RWPE1 (cell line): ENCODE data around the gene GJD4.

Experiments
- CTCF ChIA-PET: fragments of 350-600 bp; sonication (Branson Sonifier 250); formaldehyde crosslinking; extraction: SDS; loops from one replicate; lab custom pipeline; 2021; lab: Yijun Ruan, JAX
- POLR2A ChIA-PET: fragments of 400-600 bp; formaldehyde crosslinking; extraction: SDS; loops from one replicate; lab custom pipeline; 2020; ENCODE audit warnings: antibody characterized with exemption; ENCODE audit not compliant: low non-redundant PET; lab: Yijun Ruan, JAX
- DNase-seq: peaks from one replicate; pipeline ENCODE4 v3.0.0; 2012; ENCODE audit warnings: low spot score
- H3K27ac ChIP-seq: fragments of 450-650 bp; 2 replicates; pipeline ENCODE4 v1.5.1; 2017
- TF ChIP-seq, protein P1 (sequence below): fragments of 450-650 bp; conservative IDR thresholded peaks from 2 replicates; pipeline ENCODE4 v1.5.1; 2017; ENCODE audit warnings: low read depth, mild to moderate bottlenecking

GJD4 gene

GRCh38 chr10:35626971-35627507 is 21.9 kb downstream of the GJD4 start:
- DNase-seq = no peak
- TF ChIP-seq, protein P1, sequence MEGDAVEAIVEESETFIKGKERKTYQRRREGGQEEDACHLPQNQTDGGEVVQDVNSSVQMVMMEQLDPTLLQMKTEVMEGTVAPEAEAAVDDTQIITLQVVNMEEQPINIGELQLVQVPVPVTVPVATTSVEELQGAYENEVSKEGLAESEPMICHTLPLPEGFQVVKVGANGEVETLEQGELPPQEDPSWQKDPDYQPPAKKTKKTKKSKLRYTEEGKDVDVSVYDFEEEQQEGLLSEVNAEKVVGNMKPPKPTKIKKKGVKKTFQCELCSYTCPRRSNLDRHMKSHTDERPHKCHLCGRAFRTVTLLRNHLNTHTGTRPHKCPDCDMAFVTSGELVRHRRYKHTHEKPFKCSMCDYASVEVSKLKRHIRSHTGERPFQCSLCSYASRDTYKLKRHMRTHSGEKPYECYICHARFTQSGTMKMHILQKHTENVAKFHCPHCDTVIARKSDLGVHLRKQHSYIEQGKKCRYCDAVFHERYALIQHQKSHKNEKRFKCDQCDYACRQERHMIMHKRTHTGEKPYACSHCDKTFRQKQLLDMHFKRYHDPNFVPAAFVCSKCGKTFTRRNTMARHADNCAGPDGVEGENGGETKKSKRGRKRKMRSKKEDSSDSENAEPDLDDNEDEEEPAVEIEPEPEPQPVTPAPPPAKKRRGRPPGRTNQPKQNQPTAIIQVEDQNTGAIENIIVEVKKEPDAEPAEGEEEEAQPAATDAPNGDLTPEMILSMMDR = no peak
- ChIA-PET CTCF (interaction anchor here (1.6 kb wide), 1 partner anchor 14 kb away, joined by 6 read pairs; no protein-coding TSS in a partner anchor), POLR2A (no interaction called here)
- H3K27ac ChIP-seq = no peak overlapping the region

GRCh38 chr10:35631404-35631803 is 26.3 kb downstream of the GJD4 start:
- H3K27ac ChIP-seq = no peak overlapping the region
- POLR2A ChIA-PET = no interaction called here

GRCh38 chr10:35632027-35632426 is 26.9 kb downstream of the GJD4 start:
- POLR2A ChIA-PET = no interaction called here

More at GRCh38 chr10:35631404-35631803, 26.3 kb downstream of the GJD4 start:
- TF ChIP-seq, protein P1 = no peak
- CTCF ChIA-PET = no interaction called here
- no peak for DNase-seq

GRCh38 chr10:35633006-35633980 is 28.2 kb downstream of the GJD4 start:
- CTCF ChIA-PET = interaction anchor here (0.6 to 1.4 kb wide), 7 partner anchors 20 to 1146 kb away, joined by 3 to 5 read pairs (median 5); no protein-coding TSS in a partner anchor
- DNase-seq = no peak
- no peak overlapping the region for H3K27ac ChIP-seq
- POLR2A ChIA-PET = no interaction called here
- TF ChIP-seq, protein P1 = no peak

More at GRCh38 chr10:35632027-35632426, 26.9 kb downstream of the GJD4 start:
- CTCF ChIA-PET = interaction anchor here (0.9 to 1.3 kb wide), 2 partner anchors 466 to 1147 kb away, joined by 3 to 5 read pairs; no protein-coding TSS in a partner anchor
- DNase-seq = no peak
- TF ChIP-seq, protein P1 = no peak
- no peak overlapping the region for H3K27ac ChIP-seq

DNA sequence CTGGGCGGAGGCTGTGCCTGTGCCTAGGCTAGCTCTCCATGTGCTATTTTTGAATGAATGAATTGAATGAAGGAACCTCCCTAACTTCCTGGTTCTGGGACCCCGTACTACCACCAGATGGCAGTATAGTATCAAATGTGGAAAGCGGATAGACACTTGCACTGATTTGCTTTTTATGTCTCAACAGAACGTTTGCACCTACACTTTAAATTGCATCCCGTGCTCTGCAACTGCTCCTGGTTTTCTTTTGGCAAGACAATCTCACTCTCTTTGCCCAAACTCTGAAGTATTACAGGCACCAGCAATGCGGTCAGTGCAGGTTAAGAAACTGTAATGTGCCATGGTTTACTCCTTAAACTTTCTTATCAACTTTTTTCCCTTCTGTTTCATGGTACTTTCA is 30.4 kb downstream of the GJD4 start:
- ChIA-PET POLR2A (no interaction called here), CTCF (interaction anchor here (0.6 to 1.4 kb wide), 13 partner anchors 12 to 1250 kb away, joined by 3 to 8 read pairs (median 3); no protein-coding TSS in a partner anchor)
- DNase-seq = peak; percentile 44
- TF ChIP-seq, protein P1 = peak; percentile 87
- H3K27ac ChIP-seq = no peak overlapping the region

DNA sequence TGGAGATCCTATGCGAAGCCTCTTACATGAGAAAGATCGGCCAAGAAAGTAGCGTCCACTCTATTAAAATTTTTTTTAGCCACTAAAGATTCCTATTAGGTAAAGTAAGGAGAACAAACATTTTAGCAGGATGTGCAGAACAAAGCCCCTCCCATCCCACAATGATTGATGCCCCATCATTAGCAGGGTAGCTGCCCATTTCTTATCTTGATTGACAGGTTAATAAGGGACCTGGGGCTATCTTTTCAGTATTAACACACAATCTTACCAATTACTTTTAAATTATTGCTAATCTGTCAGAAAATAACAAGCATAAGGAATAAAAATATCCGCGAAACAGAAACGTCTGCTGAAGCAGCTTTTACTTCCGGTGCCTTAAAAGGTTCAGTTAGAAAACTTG is 31.8 kb downstream of the GJD4 start:
- H3K27ac ChIP-seq = no peak overlapping the region
- ChIA-PET POLR2A (no interaction called here), CTCF (interaction anchor here (0.5 to 1.4 kb wide), 4 partner anchors 280 to 1142 kb away, joined by 3 to 4 read pairs (median 4); no protein-coding TSS in a partner anchor)
- DNase-seq = no peak
- TF ChIP-seq, protein P1 = no peak
